HL-60 (cell line): ENCODE results near the gene ROR1.

Experiments used
- DNase-seq, 2 experiments: peaks; one replicate each; pipeline ENCODE4 v3.0.0-alpha.2; 2010 to 2020; ENCODE audit warnings: low read depth in 1 of 2, low spot score in 1 of 2
- H3K27ac ChIP-seq: fragments of 250-450 bp; sonication (Bioruptor Pico); replicated peaks from 2 replicates; pipeline ENCODE4 v1.5.1; 2020; ENCODE audit warnings: mild to moderate bottlenecking, moderate library complexity
- H3K27me3 ChIP-seq: fragments of 250-450 bp; sonication (Bioruptor Pico); 2 replicates; pipeline ENCODE4 v1.5.1; 2021; ENCODE audit warnings: mild to moderate bottlenecking, moderate library complexity; ENCODE audit not compliant: insufficient read depth, poor library complexity, severe bottlenecking
- H3K4me3 ChIP-seq: replicated peaks from 2 replicates; pipeline ENCODE4 v1.5.1; 2011; ENCODE audit warnings: mild to moderate bottlenecking, control low read depth, low read length; ENCODE audit not compliant: insufficient read depth
- GABPA ChIP-seq: IDR thresholded peaks from 2 replicates; pipeline ENCODE4 v1.6.1; 2012; ENCODE audit warnings: low read depth
- POLR2AphosphoS5 ChIP-seq: IDR thresholded peaks from 2 replicates; pipeline ENCODE4 v1.6.1; 2012; ENCODE audit warnings: low read depth
- SPI1 ChIP-seq: IDR thresholded peaks from 2 replicates; pipeline ENCODE4 v1.6.1; 2012; ENCODE audit warnings: low read depth, mild to moderate bottlenecking, borderline replicate concordance
- TF ChIP-seq, protein P1 (sequence below): IDR thresholded peaks from 2 replicates; pipeline ENCODE4 v1.6.1; 2012; ENCODE audit warnings: low read depth; ENCODE audit not compliant: insufficient replicate concordance
- TF ChIP-seq, protein P2 (sequence below): IDR thresholded peaks from one replicate; pipeline ENCODE4 v1.5.1; 2011; ENCODE audit warnings: low read length, control low read depth, inconsistent platforms; ENCODE audit not compliant: insufficient read depth

Gene ROR1

DNA sequence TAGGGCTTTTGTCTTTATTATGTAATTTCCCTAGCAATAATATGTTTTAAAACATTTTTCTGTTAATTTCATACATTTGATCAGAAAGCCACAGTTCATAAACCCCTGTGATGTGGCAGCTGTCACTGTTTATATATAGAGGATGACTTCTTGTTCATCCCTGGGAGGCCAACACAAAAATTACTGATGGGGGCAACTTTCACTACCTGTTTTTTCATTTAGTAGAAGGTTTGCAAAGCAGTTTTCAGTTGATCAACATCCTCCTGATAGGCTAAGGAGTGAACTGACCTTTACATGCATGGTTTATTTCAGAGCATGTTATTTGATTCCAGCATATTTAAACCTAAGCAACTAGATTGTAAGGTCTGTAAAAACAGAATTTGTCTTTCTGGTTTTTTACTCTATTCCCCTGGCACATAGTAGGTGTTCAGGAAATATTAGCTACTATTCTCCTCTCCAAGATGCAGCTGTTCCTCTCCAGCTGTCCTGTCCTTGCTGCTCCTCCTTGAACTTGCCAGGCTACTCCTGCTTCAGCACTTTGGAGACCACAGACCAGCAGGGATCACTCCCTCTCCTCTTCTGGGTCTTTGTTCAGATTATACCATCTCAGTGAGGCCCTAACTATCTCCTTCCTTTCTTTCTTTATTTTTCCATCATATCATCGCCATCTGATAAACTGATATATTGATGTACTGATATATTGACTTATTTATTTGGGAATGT is 54.7 kb downstream of the ROR1 start:
- DNase-seq = no peak
- Histone ChIP-seq H3K27me3 (no peaks in the 10 kb centered on the region), H3K4me3 (no peak overlapping the region), H3K27ac (no peak overlapping the region)
- TF ChIP-seq, protein P1, sequence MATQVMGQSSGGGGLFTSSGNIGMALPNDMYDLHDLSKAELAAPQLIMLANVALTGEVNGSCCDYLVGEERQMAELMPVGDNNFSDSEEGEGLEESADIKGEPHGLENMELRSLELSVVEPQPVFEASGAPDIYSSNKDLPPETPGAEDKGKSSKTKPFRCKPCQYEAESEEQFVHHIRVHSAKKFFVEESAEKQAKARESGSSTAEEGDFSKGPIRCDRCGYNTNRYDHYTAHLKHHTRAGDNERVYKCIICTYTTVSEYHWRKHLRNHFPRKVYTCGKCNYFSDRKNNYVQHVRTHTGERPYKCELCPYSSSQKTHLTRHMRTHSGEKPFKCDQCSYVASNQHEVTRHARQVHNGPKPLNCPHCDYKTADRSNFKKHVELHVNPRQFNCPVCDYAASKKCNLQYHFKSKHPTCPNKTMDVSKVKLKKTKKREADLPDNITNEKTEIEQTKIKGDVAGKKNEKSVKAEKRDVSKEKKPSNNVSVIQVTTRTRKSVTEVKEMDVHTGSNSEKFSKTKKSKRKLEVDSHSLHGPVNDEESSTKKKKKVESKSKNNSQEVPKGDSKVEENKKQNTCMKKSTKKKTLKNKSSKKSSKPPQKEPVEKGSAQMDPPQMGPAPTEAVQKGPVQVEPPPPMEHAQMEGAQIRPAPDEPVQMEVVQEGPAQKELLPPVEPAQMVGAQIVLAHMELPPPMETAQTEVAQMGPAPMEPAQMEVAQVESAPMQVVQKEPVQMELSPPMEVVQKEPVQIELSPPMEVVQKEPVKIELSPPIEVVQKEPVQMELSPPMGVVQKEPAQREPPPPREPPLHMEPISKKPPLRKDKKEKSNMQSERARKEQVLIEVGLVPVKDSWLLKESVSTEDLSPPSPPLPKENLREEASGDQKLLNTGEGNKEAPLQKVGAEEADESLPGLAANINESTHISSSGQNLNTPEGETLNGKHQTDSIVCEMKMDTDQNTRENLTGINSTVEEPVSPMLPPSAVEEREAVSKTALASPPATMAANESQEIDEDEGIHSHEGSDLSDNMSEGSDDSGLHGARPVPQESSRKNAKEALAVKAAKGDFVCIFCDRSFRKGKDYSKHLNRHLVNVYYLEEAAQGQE = no peak
- TF ChIP-seq, protein P2, sequence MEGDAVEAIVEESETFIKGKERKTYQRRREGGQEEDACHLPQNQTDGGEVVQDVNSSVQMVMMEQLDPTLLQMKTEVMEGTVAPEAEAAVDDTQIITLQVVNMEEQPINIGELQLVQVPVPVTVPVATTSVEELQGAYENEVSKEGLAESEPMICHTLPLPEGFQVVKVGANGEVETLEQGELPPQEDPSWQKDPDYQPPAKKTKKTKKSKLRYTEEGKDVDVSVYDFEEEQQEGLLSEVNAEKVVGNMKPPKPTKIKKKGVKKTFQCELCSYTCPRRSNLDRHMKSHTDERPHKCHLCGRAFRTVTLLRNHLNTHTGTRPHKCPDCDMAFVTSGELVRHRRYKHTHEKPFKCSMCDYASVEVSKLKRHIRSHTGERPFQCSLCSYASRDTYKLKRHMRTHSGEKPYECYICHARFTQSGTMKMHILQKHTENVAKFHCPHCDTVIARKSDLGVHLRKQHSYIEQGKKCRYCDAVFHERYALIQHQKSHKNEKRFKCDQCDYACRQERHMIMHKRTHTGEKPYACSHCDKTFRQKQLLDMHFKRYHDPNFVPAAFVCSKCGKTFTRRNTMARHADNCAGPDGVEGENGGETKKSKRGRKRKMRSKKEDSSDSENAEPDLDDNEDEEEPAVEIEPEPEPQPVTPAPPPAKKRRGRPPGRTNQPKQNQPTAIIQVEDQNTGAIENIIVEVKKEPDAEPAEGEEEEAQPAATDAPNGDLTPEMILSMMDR = no peak
- no peak for TF ChIP-seq POLR2AphosphoS5

DNA sequence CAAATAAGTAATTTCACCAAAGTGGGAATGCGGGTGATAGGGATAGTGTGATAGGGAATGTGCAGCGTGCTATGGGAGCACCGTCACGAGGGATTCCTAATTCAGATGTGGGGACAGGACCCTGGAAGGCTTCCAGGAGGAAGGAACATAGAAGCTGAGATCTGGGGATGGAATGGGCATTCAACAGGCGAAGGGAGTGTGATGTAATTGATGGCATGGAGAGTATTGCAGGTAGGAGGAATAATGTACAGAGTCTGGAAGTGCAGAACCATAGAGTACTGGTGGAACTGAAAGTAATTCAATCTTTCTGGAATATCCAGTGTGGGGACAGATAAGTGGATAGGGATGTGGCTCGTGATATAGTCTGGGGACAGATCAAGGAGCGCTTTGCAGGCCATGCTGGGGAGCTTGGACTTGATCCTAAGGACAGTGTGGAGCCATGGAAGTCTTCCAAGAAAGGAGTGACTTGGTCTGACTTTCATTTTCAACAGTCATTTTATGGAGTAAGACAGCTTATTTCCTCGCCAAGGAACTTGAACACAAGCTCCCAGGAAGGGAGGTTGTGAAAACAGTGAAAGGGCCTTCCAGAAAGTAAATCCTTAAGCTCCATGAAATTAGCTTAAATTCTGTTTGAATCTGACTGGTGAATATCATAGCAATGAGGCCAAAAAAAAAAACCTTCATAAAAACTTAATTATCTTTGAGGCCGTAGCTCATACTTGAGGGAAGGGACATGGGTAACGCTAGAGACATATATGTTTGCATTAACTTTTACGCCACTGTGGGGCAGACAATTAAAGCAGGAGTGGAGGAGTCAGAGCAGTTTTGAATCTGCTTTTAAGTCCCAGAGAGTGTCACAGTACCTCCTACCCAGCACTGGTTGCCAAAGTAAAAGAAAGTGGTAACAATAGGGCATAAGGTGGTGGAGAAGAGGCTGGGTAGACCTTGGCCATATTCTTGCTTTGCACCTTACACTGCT is 55.8 kb downstream of the ROR1 start:
- Histone ChIP-seq H3K4me3 (no peak overlapping the region), H3K27me3 (no peaks in the 10 kb centered on the region), H3K27ac (no peak overlapping the region)
- TF ChIP-seq, protein P1 = no peak
- TF ChIP-seq GABPA (no peak), SPI1 (no peak), POLR2AphosphoS5 (no peak)
- TF ChIP-seq, protein P2 = no peak
- no peak for DNase-seq

DNA sequence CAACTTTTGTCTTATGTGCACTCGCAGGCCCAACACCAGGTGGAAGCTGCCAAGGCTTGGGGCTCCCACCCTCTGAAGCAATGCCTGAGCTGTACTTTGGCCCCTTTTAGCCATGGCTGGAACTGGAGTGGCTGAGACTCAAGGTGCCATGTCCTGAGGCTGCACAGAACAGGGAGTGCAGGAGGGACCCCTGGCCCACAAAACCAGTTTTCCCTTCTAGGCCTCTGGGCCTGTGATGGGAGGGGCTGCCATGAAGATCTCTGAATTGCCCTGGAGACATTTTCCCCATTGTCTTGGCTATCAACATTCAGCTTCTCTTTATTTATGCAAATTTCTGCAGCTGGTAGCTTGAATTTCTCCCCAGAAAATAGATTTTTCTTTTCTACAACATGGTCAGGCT is 57.6 kb downstream of the ROR1 start:
- Histone ChIP-seq H3K27ac (no peak overlapping the region), H3K27me3 (no peaks in the 10 kb centered on the region), H3K4me3 (no peak overlapping the region)
- no peak for DNase-seq
- TF ChIP-seq, protein P2 = no peak
- no peak for TF ChIP-seq SPI1
- no peak for TF ChIP-seq POLR2AphosphoS5
- TF ChIP-seq, protein P1 = no peak
- TF ChIP-seq GABPA = no peak
